ENCODE results near the gene CWC27. TPM values are rescaled to one million over a fixed set of nuclear protein-coding genes. Genes with fewer than 3 reads are reported as not detected.

CWC27 gene
- polyA plus RNA-seq, 1 of the 3 experiments (the other 2 are of a cell fraction): 6.6 TPM

DNA sequence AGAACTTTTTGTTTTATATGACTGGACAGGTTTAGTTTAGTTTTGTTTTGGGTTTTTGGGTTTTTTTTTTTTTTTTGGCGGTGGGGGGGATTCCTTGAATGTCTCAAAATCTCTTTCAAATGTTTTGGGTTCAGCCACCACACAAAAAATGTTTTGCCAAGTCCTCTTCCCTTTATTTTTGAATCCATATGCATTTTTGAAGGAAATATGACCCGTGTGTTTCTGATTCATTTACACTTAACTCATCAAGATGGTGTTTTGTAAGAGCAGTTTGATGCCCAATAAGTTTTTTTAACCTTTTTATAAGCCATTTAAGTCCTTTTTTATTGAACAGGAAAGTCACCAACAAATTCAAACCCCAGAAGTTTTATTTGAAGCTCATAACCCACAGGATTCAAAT is 209.8 kb downstream of the CWC27 start:
- POLR2A ChIA-PET: no interaction called here
- H2AFZ ChIP-seq (ENCODE audit: low read depth): no peak overlapping the region
- no peak for DNase-seq

DNA sequence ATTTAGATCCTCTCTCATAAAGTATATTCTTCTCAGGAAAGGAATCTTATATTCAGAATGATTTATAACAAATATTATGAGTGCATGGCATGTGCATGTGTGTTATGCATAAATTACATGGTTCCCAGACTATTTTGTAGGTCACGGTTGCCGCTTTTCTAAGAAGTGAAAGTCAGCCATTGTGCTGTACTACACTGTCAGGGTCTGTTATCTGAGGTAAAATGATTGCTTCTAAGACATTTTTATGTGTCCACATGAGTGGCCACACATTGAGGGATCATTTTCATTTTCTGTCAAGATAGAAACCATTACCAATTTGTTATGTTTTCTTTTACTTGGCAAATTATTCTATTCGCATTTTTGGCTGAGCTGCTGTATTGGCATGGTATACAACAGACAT is 210.8 kb downstream of the CWC27 start:
- Histone ChIP-seq H3K4me2 (no peak overlapping the region), H3K79me2 (ENCODE audit: insufficient read depth) (no peaks in the 10 kb centered on the region), H3K4me1 (ENCODE audit: control insufficient read depth in 1 of 2, insufficient read depth in 2 of 2, low read depth in 1 of 2, low read length in 1 of 2) (no peaks in the 10 kb centered on the region), H3F3A (replicated peaks; ENCODE audit: insufficient read depth) (no peaks in the 10 kb centered on the region), H2AFZ (ENCODE audit: low read depth) (no peak overlapping the region), H3K9ac (no peak overlapping the region), H3K9me2 (no peaks in the 10 kb centered on the region), H3K27ac (ENCODE audit: low read depth in 2 of 2, low read length in 1 of 2) (no peak overlapping the region), H3K4me3 (ENCODE audit: low read depth in 2 of 2, low read length in 1 of 2) (no peak overlapping the region), H3K9me3 (no peaks in the 10 kb centered on the region), H3K27me3 (ENCODE audit: insufficient read depth) (no peaks in the 10 kb centered on the region), H3K36me3 (replicated peaks in 1 of 2; ENCODE audit: control insufficient read depth in 1 of 2, insufficient read depth in 2 of 2, low read length in 1 of 2) (peaks cover 9 to 13% of the 10 kb centered on the region in 2 experiments), H4K20me1 (ENCODE audit: insufficient read depth) (no peaks in the 10 kb centered on the region)
- ChIA-PET CTCF (no interaction called here), POLR2A (no interaction called here)
- TF ChIP-seq TAF1 (IDR thresholded peaks at IDR 0.05; ENCODE audit: borderline replicate concordance, low read depth, low read length): no peak
- no peak for TF ChIP-seq FOXJ3 (CRISPR knock-in tag; IDR thresholded peaks at IDR 0.05)
- no peak for TF ChIP-seq SIN3A (IDR thresholded peaks at IDR 0.05; ENCODE audit: borderline replicate concordance, low read depth, low read length)
- TF ChIP-seq GABPA (IDR thresholded peaks at IDR 0.05; ENCODE audit: low read depth): no peak
- TF ChIP-seq, protein P1, sequence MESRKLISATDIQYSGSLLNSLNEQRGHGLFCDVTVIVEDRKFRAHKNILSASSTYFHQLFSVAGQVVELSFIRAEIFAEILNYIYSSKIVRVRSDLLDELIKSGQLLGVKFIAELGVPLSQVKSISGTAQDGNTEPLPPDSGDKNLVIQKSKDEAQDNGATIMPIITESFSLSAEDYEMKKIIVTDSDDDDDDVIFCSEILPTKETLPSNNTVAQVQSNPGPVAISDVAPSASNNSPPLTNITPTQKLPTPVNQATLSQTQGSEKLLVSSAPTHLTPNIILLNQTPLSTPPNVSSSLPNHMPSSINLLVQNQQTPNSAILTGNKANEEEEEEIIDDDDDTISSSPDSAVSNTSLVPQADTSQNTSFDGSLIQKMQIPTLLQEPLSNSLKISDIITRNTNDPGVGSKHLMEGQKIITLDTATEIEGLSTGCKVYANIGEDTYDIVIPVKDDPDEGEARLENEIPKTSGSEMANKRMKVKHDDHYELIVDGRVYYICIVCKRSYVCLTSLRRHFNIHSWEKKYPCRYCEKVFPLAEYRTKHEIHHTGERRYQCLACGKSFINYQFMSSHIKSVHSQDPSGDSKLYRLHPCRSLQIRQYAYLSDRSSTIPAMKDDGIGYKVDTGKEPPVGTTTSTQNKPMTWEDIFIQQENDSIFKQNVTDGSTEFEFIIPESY (IDR thresholded peaks at IDR 0.05; ENCODE audit: borderline replicate concordance, low read depth): no peak
- WGBS (ENCODE audit: low lambda C conversion rate): 99% methylated on average over 3 of the region's 3 CpGs
- no peak for DNase-seq

More for the DNA sequence above, 209.8 kb downstream of the CWC27 start:
- TF ChIP-seq, protein P2, sequence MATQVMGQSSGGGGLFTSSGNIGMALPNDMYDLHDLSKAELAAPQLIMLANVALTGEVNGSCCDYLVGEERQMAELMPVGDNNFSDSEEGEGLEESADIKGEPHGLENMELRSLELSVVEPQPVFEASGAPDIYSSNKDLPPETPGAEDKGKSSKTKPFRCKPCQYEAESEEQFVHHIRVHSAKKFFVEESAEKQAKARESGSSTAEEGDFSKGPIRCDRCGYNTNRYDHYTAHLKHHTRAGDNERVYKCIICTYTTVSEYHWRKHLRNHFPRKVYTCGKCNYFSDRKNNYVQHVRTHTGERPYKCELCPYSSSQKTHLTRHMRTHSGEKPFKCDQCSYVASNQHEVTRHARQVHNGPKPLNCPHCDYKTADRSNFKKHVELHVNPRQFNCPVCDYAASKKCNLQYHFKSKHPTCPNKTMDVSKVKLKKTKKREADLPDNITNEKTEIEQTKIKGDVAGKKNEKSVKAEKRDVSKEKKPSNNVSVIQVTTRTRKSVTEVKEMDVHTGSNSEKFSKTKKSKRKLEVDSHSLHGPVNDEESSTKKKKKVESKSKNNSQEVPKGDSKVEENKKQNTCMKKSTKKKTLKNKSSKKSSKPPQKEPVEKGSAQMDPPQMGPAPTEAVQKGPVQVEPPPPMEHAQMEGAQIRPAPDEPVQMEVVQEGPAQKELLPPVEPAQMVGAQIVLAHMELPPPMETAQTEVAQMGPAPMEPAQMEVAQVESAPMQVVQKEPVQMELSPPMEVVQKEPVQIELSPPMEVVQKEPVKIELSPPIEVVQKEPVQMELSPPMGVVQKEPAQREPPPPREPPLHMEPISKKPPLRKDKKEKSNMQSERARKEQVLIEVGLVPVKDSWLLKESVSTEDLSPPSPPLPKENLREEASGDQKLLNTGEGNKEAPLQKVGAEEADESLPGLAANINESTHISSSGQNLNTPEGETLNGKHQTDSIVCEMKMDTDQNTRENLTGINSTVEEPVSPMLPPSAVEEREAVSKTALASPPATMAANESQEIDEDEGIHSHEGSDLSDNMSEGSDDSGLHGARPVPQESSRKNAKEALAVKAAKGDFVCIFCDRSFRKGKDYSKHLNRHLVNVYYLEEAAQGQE (IDR thresholded peaks at IDR 0.05; ENCODE audit: low read depth, low read length): no peak
- TF ChIP-seq, protein P3, sequence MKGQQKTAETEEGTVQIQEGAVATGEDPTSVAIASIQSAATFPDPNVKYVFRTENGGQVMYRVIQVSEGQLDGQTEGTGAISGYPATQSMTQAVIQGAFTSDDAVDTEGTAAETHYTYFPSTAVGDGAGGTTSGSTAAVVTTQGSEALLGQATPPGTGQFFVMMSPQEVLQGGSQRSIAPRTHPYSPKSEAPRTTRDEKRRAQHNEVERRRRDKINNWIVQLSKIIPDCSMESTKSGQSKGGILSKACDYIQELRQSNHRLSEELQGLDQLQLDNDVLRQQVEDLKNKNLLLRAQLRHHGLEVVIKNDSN (IDR thresholded peaks at IDR 0.05; ENCODE audit: borderline replicate concordance, low read depth): no peak
- TF ChIP-seq EP300 (IDR thresholded peaks at IDR 0.05; ENCODE audit: borderline replicate concordance in 1 of 2, low read depth in 1 of 2, low read length in 1 of 2) (no peak), FOXM1 (IDR thresholded peaks at IDR 0.05; ENCODE audit: low read depth) (no peak), FOSL2 (IDR thresholded peaks at IDR 0.05; ENCODE audit: borderline replicate concordance, low read depth) (no peak), RFX5 (IDR thresholded peaks at IDR 0.05; ENCODE audit: low read length) (no peak), SIN3A (IDR thresholded peaks at IDR 0.05; ENCODE audit: borderline replicate concordance, low read depth, low read length) (no peak), ELF1 (IDR thresholded peaks at IDR 0.05) (no peak), GABPA (IDR thresholded peaks at IDR 0.05; ENCODE audit: low read depth) (no peak), FOXJ3 (CRISPR knock-in tag; IDR thresholded peaks at IDR 0.05) (no peak)
- TF ChIP-seq, protein P4, sequence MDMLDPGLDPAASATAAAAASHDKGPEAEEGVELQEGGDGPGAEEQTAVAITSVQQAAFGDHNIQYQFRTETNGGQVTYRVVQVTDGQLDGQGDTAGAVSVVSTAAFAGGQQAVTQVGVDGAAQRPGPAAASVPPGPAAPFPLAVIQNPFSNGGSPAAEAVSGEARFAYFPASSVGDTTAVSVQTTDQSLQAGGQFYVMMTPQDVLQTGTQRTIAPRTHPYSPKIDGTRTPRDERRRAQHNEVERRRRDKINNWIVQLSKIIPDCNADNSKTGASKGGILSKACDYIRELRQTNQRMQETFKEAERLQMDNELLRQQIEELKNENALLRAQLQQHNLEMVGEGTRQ (IDR thresholded peaks at IDR 0.05; ENCODE audit: borderline replicate concordance, low read depth, low read length): no peak
- H3K4me3 ChIP-seq (ENCODE audit: low read depth in 2 of 2, low read length in 1 of 2): no peak overlapping the region
- H3K4me2 ChIP-seq: no peak overlapping the region
- WGBS (ENCODE audit: low lambda C conversion rate): 70% methylated on average over 2 of the region's 2 CpGs
- peaks cover 3% of the 10 kb centered on the region for H3F3A ChIP-seq (replicated peaks; ENCODE audit: insufficient read depth)
- H3K27me3 ChIP-seq (ENCODE audit: insufficient read depth): no peaks in the 10 kb centered on the region
- H3K9ac ChIP-seq: no peak overlapping the region
- H3K27ac ChIP-seq (ENCODE audit: low read depth in 2 of 2, low read length in 1 of 2): no peak overlapping the region
- H3K36me3 ChIP-seq (replicated peaks in 1 of 2; ENCODE audit: control insufficient read depth in 1 of 2, insufficient read depth in 2 of 2, low read length in 1 of 2): peaks cover 9 to 15% of the 10 kb centered on the region in 2 experiments
- H3K4me1 ChIP-seq (ENCODE audit: control insufficient read depth in 1 of 2, insufficient read depth in 2 of 2, low read depth in 1 of 2, low read length in 1 of 2): no peaks in the 10 kb centered on the region
- H3K79me2 ChIP-seq (ENCODE audit: insufficient read depth): no peaks in the 10 kb centered on the region
- H3K9me2 ChIP-seq: no peaks in the 10 kb centered on the region
- CTCF ChIA-PET: no interaction called here
- no peaks in the 10 kb centered on the region for H4K20me1 ChIP-seq (ENCODE audit: insufficient read depth)
- no peaks in the 10 kb centered on the region for H3K9me3 ChIP-seq

Data from SK-N-SH (cell line).